HG03521 (cell line): Measurements from ENCODE around the gene SLN.

Source experiments
- ATAC-seq: cut with Tn5 transposase; IDR thresholded peaks from one replicate; pipeline ENCODE4 v1.9.1; 2021; ENCODE audit warnings: mild to moderate bottlenecking, moderate library complexity; ENCODE audit not compliant: unreplicated experiment

SLN gene

DNA sequence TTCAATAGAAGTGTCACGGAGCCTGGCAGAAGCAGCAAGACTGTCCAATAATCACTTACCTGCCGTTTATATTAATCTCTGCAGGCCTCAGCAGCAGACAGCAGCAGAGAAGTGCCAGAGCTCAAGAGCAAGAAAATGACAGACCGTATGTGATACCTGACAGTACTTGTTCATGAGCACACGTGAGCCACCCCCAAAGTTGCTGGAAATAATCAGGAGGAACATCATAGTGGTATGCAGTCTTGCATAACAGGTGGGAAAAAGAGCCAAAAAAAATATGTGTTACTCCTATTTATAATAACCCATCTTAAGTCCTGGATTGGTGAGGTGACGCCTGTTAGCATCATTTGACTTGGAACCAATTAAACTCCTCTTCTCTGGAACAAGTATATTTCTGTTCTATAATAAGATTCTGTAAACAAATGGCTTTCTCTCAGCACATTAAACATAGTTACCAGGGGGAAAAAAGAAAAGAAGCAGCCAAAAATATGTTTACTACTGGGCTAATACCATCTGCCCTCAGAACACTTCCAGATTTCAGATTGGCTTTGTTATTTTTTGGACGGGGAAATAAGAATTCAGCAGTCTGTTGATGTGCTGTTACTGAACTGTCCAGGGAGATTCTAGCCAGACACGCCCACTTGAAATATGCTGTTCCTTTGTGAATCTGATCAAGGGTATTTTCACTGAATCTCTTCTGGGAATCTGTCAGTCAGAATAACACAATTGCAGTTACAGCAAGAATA lies 7.9 kb upstream of the SLN start:
- no peak for ATAC-seq

DNA sequence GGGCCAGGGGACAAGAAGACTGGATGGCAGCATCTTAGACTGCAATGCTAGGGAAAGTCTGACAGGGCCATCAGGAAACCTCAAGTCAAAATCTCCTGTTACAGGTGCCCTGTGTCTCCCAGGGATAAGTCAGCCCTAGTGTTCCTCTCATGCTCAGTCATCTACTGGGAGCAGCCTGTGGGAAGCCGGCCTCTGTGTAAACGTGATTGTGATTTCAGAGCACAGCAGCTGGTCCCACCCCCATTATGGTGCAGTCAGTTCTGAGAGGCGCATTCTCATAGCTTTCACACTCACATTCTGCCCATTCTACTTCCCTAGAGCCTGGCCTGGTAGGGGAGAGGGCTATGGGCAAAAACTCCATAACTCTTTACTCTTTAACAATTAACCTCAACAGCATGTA lies 7.2 kb upstream of the SLN start:
- ATAC-seq: no peak

GRCh38 chr11:107716884-107717532 lies 5.2 kb upstream of the SLN start:
- ATAC-seq: no peak

DNA sequence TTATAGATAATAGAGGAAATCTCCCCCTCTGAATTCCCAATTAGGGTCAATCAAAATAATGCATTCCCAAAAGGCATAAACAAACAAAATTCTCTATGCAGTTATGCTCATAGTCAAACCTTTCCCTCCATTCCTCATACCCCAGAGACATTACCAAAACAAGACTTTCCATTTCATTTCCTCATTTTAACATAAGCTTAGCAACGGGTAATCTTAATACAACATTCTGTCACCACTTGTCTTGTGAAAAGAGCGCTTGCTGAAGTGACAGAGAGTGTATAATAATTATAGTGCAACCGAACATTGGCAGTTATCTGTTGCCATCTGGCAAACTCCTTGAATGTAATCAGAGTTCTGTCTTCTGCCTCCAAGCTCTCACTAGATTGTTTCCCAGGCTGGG lies 1.2 kb upstream of the SLN start:
- no peak for ATAC-seq

DNA sequence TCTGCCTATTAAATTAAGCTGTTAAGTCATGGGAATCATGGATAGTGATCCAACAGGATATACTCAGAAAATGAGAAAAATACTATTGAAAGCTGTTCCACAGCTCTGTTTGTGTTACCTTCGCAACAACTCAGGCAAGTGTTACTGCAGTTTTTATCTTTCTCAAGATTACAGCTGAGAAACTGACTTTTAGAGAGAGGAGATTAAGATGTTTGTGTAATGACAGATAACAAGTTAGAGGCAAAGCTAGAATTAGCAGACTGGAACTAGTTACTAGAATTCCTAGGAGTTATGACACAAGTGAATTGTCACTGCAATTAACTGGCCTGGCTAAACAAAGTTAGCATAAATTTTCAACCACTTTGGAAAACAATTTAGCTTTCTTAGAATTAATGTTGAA lies 1.6 kb downstream of the SLN start:
- ATAC-seq: no peak

DNA sequence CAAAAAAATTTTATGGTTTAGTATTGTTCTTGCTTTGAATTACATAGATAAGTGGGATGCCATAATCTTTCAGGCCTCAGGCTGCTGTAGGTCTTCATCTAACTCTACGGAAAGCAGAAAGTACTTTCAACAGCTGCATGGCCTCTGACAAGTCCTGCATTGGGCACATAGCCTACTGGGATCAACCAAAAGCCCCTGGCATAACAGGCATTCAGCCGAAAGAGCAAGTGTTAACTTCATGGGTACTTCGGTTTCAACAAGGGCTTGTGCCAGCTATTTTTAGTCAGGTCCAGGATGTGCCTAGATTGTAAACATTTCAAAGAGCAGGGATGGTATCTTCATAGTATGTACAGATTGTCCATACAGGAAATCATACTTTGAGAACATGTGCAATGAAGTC lies 3.1 kb downstream of the SLN start:
- ATAC-seq: no peak

GRCh38 chr11:107707807-107708206 lies 4.0 kb downstream of the SLN start:
- no peak for ATAC-seq

DNA sequence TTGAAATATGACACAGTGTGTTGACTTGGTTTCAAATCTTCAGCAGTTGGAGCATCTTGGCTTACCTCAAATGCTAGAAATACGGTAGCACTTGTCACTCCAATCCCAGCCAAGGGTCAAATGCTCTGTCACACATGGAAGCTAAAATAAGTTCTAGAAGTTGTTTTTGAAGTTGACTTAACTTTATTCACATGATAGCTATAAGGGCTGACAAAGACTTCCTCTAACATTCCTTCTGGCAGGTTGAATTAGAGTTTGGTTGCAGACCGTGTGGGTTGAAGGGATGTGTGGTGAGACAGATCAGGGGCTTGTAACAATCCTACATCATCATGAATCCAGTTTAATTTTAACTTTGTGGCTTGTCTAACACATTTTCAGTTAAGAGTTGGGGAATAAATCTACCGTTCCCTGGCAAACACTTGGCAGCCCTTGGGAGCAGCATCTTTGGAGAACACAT lies 4.6 kb downstream of the SLN start:
- no peak for ATAC-seq

DNA sequence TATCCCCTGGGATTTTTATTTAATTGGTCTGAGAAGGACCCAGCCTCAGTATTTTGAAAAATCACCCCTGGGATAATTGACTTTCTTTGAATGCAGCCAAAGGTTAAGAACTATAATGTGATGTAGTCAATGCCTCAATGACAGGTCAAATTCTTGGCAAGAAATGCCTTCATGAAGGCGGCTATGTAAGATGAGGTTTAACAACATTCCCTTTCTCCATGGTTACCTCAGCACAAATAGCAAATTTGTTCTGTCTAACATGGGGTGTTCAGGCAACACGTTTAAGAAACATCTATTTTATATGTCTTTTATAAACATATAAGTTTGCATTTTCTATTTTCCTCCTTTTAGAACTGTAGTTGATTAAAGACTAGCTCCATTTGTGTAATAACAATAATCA lies 5.3 kb downstream of the SLN start:
- ATAC-seq: no peak

- ATAC-seq: no peak
Observed at GRCh38 chr11:107705027-107705426, 6.8 kb downstream of the SLN start.

DNA sequence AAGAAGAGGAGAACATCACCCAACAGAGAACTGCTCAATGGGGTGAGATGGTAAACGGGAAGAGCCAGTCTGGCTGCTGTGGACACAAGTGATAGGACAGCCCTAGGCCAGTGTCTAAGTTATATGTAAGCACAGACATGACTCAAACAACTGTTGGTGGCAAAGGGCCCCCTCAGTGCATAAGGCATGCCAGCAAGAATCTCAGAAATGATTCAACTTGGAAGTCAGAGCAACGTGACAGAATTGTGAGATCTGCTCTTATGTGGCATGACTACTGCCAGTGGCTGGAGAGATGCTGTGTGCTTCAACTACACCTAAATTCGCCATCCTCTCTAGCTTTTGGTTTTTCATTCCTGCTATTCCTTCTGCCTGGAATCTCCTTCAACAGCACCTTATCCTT lies 7.4 kb downstream of the SLN start:
- ATAC-seq: no peak

- no peak for ATAC-seq
Observed at GRCh38 chr11:107702723-107703122, 9.1 kb downstream of the SLN start.

DNA sequence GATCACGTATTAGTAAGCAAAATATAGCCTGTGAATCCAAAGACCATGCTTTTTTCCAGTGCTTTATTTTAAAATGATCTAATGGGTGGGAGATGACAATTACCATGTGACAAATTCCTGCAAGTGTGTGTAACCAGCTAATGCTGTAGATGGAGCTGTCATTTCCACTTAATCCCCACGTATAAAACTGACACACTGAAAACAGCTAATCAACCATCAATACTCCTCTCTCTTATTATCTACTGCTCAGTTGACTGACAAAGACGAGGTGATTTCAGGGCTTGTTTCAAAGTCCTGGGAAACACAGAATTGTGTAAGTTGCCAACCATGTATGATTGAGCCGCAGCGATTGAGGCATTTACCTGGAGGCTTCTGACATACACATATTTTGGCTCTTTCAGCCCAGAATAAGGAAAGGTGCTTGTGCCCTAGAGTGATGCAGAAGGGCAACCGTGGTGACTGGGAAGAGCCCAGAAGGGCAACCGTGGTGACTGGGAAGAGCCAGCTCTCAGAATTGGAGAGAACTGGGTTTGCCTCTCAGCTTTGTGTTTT lies 9.7 kb downstream of the SLN start:
- no peak for ATAC-seq

DNA sequence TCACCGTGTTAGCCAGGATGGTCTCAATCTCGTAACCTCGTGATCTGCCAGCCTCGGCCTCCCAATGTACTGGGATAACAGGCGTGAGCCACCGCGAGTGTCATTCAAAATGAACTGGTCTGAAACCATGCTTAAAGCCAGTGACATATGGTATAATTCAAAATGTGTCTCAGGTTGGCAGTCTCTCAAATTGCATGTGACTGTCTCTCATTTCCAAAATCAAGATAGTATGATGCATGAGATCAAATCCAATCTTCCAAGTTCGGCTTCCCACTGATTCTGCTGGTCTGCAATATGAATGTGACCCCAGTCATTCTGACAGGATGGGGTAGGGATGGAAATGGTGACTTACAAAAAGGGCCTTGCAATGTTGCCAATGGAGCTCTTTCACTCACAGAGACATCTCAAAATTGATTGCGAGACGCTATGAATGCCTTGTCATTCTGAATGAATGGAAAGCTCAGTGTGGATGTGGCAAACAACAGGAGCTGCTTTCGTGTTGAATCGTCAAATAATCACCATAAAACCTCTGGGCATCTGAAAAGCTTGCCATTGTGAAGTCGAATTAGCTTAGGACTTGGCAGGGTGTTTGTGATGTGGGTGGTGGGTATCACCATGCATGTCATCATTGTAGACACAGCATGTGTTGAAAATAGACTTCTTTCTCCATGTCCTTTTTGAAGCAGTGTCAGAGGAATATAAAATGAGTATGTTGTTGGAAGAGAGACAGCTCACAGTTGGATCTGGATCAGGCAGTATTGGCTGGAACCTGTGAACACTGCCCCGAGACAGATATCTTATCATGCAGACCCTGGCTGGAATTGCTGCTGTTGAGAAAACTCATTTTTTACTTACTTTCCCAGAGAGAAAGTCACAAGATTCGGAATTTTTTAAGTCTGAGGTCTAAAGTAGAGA lies 12.2 kb downstream of the SLN start:
- no peak for ATAC-seq

- no peak for ATAC-seq
Observed at GRCh38 chr11:107697291-107697690, 14.6 kb downstream of the SLN start.

DNA sequence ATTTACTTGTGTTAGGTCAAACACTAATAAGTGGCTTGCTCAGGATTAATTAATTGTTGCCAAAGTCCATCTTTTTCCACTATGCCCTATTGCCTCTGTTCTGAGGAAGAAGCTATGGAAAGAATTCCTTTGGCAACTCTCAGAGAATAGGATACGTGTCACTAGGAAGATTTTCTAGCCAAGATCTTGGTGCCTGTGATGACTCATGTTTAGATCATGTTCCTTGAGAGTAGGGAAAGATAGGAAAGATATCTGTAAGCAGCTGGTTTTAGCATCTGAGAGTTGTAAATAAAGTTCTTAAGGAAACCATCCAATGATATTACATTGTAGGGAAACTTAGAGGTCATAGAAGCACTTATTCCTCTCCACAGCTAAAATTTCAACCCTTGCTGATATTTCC lies 15.7 kb downstream of the SLN start:
- no peak for ATAC-seq

- ATAC-seq: no peak
Observed at GRCh38 chr11:107695446-107695845, 16.4 kb downstream of the SLN start.

- no peak for ATAC-seq
Observed at GRCh38 chr11:107691000-107691750, 20.7 kb downstream of the SLN start.

DNA sequence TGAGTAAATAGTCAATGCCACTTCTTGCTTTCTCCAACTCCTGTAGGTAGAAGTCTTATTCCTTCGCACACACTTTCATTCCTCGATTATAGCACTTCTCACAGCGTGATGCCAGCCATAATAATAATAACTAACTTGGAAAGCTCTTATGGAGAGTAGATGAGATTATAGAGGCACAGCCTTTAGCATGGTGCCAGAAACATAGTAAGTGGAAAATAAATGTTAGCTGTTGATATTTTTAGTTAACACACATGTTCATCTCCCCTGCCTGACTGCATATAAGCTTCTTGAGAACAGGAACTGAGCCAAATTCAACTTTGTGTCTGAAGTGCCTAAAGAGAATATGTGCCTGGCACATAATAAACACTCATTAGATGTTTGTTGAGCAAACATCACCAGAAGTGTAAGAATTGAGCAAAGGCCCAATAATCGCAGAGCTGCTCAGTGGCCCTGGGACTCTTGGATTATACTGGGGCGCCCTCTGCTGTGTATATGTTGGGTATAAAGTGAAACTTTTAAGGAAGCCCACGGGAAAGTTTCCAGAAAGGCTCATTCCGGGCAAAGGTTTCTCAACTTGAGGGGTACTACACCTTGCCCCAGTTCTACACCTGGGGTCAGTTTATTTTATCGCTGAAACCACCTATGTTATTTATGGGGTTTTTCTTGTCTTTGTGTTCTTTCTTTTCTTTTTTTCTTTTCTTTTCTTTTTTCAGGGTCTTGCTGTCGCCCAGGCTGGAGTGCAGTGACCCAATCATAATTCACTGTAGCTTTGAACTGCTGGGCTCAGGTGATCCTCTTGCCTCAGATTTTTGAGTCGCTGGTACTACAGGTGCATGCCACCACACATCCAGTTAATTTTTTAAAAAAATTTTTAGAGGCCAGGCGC lies 22.3 kb downstream of the SLN start:
- peak; percentile 72 for ATAC-seq
